Epithelial cell of esophagus (primary cell): ENCODE results near the gene C1GALT1C1L.

ENCODE experiments used
- DNase-seq: peaks from one replicate; pipeline ENCODE4 v3.0.0; 2010; ENCODE audit warnings: low read depth
- H3K4me3 ChIP-seq: 2 replicates; pipeline ENCODE4 v1.5.1; 2011; ENCODE audit warnings: mild to moderate bottlenecking, low read length, control low read depth
- TF ChIP-seq, protein P1 (sequence below): IDR thresholded peaks from 2 replicates; pipeline ENCODE4 v1.5.1; 2011; ENCODE audit warnings: low read depth, mild to moderate bottlenecking, low read length, control low read depth, inconsistent platforms; ENCODE audit not compliant: insufficient read depth; ENCODE audit errors: missing control alignments

C1GALT1C1L gene

DNA sequence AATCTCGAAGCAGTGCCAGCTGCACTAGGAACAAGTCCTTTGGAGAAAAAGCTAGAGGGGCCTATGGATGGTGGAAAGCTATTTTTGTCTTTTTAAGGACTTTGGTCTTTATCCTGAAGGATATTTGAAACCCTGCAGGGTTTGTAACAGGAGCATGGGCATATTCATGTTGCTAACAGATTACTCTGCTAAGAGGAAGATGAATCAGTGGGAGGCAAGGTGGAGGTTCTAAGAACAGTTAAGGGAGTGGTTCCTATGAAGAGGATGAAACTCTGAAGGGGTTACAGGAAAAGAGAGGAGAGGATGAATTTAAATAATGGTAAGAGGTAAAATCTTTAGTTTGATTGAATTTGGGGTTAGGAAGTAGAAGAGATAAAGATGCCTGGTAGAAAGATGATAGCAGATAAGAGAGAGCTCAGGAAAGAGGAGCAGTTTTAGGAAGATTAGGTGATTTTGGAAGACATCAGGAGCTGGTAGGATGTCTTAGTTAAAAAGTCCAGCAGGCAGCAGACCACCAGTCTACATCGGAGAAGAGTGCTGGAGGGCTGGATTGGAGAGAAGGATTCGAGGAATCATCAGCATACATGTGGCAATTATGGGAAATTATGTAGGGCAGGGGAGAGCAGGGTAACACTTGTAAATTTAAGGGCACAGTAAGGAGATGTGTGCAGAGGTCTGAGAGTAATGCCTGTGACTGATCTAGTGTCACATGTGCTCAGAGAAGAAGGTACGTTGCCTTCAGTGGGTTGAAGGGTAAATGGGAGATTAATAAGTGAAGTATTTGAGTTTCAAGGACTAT lies 39.3 kb upstream of the C1GALT1C1L start:
- TF ChIP-seq, protein P1, sequence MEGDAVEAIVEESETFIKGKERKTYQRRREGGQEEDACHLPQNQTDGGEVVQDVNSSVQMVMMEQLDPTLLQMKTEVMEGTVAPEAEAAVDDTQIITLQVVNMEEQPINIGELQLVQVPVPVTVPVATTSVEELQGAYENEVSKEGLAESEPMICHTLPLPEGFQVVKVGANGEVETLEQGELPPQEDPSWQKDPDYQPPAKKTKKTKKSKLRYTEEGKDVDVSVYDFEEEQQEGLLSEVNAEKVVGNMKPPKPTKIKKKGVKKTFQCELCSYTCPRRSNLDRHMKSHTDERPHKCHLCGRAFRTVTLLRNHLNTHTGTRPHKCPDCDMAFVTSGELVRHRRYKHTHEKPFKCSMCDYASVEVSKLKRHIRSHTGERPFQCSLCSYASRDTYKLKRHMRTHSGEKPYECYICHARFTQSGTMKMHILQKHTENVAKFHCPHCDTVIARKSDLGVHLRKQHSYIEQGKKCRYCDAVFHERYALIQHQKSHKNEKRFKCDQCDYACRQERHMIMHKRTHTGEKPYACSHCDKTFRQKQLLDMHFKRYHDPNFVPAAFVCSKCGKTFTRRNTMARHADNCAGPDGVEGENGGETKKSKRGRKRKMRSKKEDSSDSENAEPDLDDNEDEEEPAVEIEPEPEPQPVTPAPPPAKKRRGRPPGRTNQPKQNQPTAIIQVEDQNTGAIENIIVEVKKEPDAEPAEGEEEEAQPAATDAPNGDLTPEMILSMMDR, result no peak
- peak; percentile 5 for DNase-seq

GRCh38 chr2:43714164-43714563 lies 37.9 kb upstream of the C1GALT1C1L start:
- peak; percentile 41 for DNase-seq
- TF ChIP-seq, protein P1, result no peak
- no peak overlapping the region for H3K4me3 ChIP-seq

More for the DNA sequence above, 39.3 kb upstream of the C1GALT1C1L start:
- no peak overlapping the region for H3K4me3 ChIP-seq

- no peak overlapping the region for H3K4me3 ChIP-seq
- TF ChIP-seq, protein P1, result no peak
- DNase-seq, result no peak
Observed at GRCh38 chr2:43710866-43711265, 34.6 kb upstream of the C1GALT1C1L start.

DNA sequence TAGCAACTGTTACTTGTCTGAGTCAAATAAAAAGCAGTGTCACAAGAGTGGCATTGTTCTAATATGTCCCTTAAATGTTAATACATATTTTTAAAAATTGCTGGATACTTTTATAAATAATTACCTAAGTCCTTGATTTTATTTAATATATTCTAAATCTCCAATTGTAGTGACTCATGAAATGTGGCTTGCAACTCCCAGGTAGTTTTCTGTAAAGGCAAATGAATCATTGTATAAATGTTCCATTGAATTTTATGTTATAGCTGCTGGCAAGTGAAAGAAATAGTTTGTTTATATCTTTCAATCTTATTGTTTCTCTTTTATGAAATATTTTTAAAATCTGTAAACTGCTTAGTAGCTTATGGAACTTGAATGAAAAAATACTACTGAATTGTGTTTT lies 32.7 kb upstream of the C1GALT1C1L start:
- H3K4me3 ChIP-seq, result no peak overlapping the region
- TF ChIP-seq, protein P1, result no peak
- peak; percentile 30 for DNase-seq

DNA sequence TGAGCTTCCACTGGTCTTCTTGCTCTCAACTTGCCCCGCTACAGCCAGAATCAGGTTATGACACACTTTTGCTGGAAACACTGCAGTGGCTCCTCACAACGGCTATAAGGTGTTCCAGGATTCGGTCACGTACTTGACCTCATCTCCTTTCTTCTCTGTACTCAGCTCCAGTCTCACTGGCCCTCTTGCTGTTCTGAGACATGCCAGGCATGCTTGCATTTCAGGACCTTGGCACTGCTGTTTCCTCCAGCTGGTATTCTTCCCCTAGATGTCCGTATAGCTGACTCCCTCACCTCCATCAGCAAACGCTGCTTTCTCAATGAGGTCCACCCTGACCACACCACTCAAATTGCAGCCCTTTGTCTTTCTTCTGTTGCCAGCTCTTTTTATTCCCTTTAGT lies 31.9 kb upstream of the C1GALT1C1L start:
- no peak for DNase-seq
- TF ChIP-seq, protein P1, result no peak

GRCh38 chr2:43707255-43708015 lies 31.2 kb upstream of the C1GALT1C1L start:
- DNase-seq, result peak; percentile 32
- TF ChIP-seq, protein P1, result no peak
- no peak overlapping the region for H3K4me3 ChIP-seq

More for the DNA sequence above, 31.9 kb upstream of the C1GALT1C1L start:
- no peak overlapping the region for H3K4me3 ChIP-seq
